IMR-90 (cell line): ENCODE results near the gene NXN. TPM values are rescaled to one million over a fixed set of nuclear protein-coding genes. Genes with fewer than 3 reads are reported as not detected.

ENCODE experiments used
- ATAC-seq: fragments of 200-7000 bp; cut with Tn5 transposase; 2 replicates; pipeline ENCODE4 v1.9.1; 2020; ENCODE audit warnings: low read depth, mild to moderate bottlenecking, moderate library complexity
- BruUV-seq: library from RNA; stranded (reverse); fragments of 400-500 nt; replicated peaks from 2 replicates; lab custom pipeline; 2021; lab: Mats Ljungman, UMichigan
- CTCF ChIA-PET: fragments of 300-600 bp; formaldehyde crosslinking; extraction: SDS; loops from one replicate; lab custom pipeline; 2021; ENCODE audit warnings: antibody characterized with exemption; lab: Yijun Ruan, JAX
- POLR2A ChIA-PET: fragments of 300-600 bp; sonication (Branson Sonifier 250); formaldehyde crosslinking; loops from one replicate; lab custom pipeline; 2022; ENCODE audit warnings: antibody characterized with exemption; ENCODE audit not compliant: unreplicated experiment; lab: Charles Lee
- DNase-seq: peaks from one replicate; pipeline ENCODE4 v3.0.0; 2013
- H2AFZ ChIP-seq: replicated peaks from 2 replicates; pipeline ENCODE3; 2013; ENCODE audit warnings: low read length, mild to moderate bottlenecking; ENCODE audit not compliant: poor library complexity
- H2AK5ac ChIP-seq: 2 replicates; pipeline ENCODE4 v1.6.1; 2013; ENCODE audit warnings: low read depth, low read length, inconsistent platforms
- H2AK9ac ChIP-seq: replicated peaks from 2 replicates; pipeline ENCODE3; 2013; ENCODE audit warnings: mild to moderate bottlenecking, low read depth, low read length, moderate library complexity; ENCODE audit not compliant: poor library complexity
- H2BK120ac ChIP-seq: 2 replicates; pipeline ENCODE4 v1.6.1; 2013; ENCODE audit warnings: low read depth, low read length, inconsistent platforms
- H2BK15ac ChIP-seq: 3 replicates; pipeline ENCODE4 v1.6.1; 2013; ENCODE audit warnings: low read depth, low read length, inconsistent platforms
- H2BK20ac ChIP-seq: 2 replicates; pipeline ENCODE4 v1.6.1; 2013; ENCODE audit warnings: low read depth, mild to moderate bottlenecking, inconsistent platforms, low read length, moderate library complexity
- H2BK5ac ChIP-seq: 2 replicates; pipeline ENCODE4 v1.6.1; 2013; ENCODE audit warnings: mild to moderate bottlenecking, low read depth, low read length, inconsistent platforms; ENCODE audit not compliant: poor library complexity, severe bottlenecking
- H3K14ac ChIP-seq: replicated peaks from 2 replicates; pipeline ENCODE4 v1.6.1; 2013; ENCODE audit warnings: low read depth, low read length, inconsistent platforms
- H3K18ac ChIP-seq: 2 replicates; pipeline ENCODE4 v1.6.1; 2013; ENCODE audit warnings: low read depth, low read length, control low read depth
- H3K23ac ChIP-seq: 2 replicates; pipeline ENCODE4 v1.6.1; 2013; ENCODE audit warnings: low read depth, low read length, inconsistent platforms
- H3K27ac ChIP-seq: 2 replicates; pipeline ENCODE4 v1.5.1; 2013; ENCODE audit warnings: mild to moderate bottlenecking, control low read depth, low read length; ENCODE audit not compliant: insufficient read depth
- H3K27me3 ChIP-seq: 2 replicates; pipeline ENCODE4 v1.6.1; 2013; ENCODE audit warnings: low read length; ENCODE audit not compliant: control insufficient read depth, insufficient read depth
- H3K36me3 ChIP-seq: 2 replicates; pipeline ENCODE4 v1.6.1; 2013; ENCODE audit warnings: low read length, mixed read lengths; ENCODE audit not compliant: control insufficient read depth, insufficient read depth
- H3K4ac ChIP-seq: 2 replicates; pipeline ENCODE4 v1.6.1; 2013; ENCODE audit warnings: low read depth, low read length, inconsistent platforms
- H3K4me1 ChIP-seq: 2 replicates; pipeline ENCODE4 v1.6.1; 2013; ENCODE audit warnings: low read length, mixed read lengths; ENCODE audit not compliant: control insufficient read depth, insufficient read depth
- H3K4me2 ChIP-seq: 2 replicates; pipeline ENCODE4 v1.6.1; 2013; ENCODE audit warnings: low read depth, mild to moderate bottlenecking, control low read depth, low read length, moderate library complexity
- H3K4me3 ChIP-seq: 2 replicates; pipeline ENCODE4 v1.5.1; 2013; ENCODE audit warnings: low read depth, mild to moderate bottlenecking, control low read depth, low read length, moderate library complexity; ENCODE audit not compliant: insufficient read depth
- H3K56ac ChIP-seq: 2 replicates; pipeline ENCODE4 v1.6.1; 2013; ENCODE audit warnings: low read length, inconsistent platforms; ENCODE audit not compliant: insufficient read depth; ENCODE audit errors: extremely low read depth
- H3K79me1 ChIP-seq, 2 experiments: 2 replicates each; pipeline ENCODE4 v1.6.1; 2013; ENCODE audit warnings: low read length in 2 of 2, inconsistent platforms in 1 of 2, low read depth in 1 of 2
- H3K9ac ChIP-seq: 2 replicates; pipeline ENCODE4 v1.6.1; 2013; ENCODE audit warnings: low read depth, low read length, control low read depth
- H3K9me1 ChIP-seq: 2 replicates; pipeline ENCODE4 v1.6.1; 2013; ENCODE audit warnings: low read length, inconsistent platforms; ENCODE audit not compliant: insufficient read depth
- H3K9me3 ChIP-seq: 2 replicates; pipeline ENCODE4 v1.6.1; 2013; ENCODE audit warnings: low read length; ENCODE audit not compliant: control insufficient read depth, insufficient read depth
- H4K20me1 ChIP-seq: 2 replicates; pipeline ENCODE4 v1.6.1; 2013; ENCODE audit warnings: low read length, inconsistent platforms; ENCODE audit not compliant: insufficient read depth
- H4K5ac ChIP-seq: 2 replicates; pipeline ENCODE4 v1.6.1; 2013; ENCODE audit warnings: mild to moderate bottlenecking, low read depth, low read length, control low read depth
- H4K8ac ChIP-seq, 2 experiments: 2 replicates each; pipeline ENCODE4 v1.6.1; 2013; ENCODE audit warnings: low read depth in 2 of 2, low read length in 2 of 2, control low read depth in 1 of 2, inconsistent platforms in 1 of 2
- H4K91ac ChIP-seq: 2 replicates; pipeline ENCODE4 v1.6.1; 2013; ENCODE audit warnings: low read depth, low read length, inconsistent platforms; ENCODE audit not compliant: insufficient read depth
- BHLHE40 ChIP-seq: fragments of 150-350 bp; IDR thresholded peaks from 2 replicates; pipeline ENCODE4 v1.6.1; 2016; ENCODE audit warnings: mild to moderate bottlenecking, low read depth, low read length
- CEBPB ChIP-seq: IDR thresholded peaks from 2 replicates; pipeline ENCODE4 v1.6.1; 2012; ENCODE audit warnings: low read depth, low read length, improper control_type of control experiment
- CHD1 ChIP-seq: IDR thresholded peaks from 2 replicates; pipeline ENCODE4 v1.6.1; 2012; ENCODE audit warnings: low read depth, low read length, improper control_type of control experiment
- CTCF ChIP-seq: conservative IDR thresholded peaks from 2 replicates; pipeline ENCODE4 v1.5.1; 2012; ENCODE audit warnings: mild to moderate bottlenecking, low read depth, low read length, improper control_type of control experiment
- FOS ChIP-seq: fragments of 150-350 bp; IDR thresholded peaks from 2 replicates; pipeline ENCODE4 v1.6.1; 2016; ENCODE audit warnings: low read depth, low read length
- MAFK ChIP-seq: IDR thresholded peaks from 2 replicates; pipeline ENCODE4 v1.6.1; 2012; ENCODE audit warnings: low read depth, low read length, improper control_type of control experiment
- MAZ ChIP-seq: IDR thresholded peaks from 2 replicates; pipeline ENCODE4 v1.6.1; 2012; ENCODE audit warnings: low read depth, mild to moderate bottlenecking, low read length, improper control_type of control experiment, moderate library complexity, borderline replicate concordance
- MXI1 ChIP-seq: IDR thresholded peaks from 2 replicates; pipeline ENCODE4 v1.6.1; 2012; ENCODE audit warnings: low read depth, mild to moderate bottlenecking, low read length, moderate library complexity, borderline replicate concordance
- NFE2L2 ChIP-seq: fragments of 150-350 bp; IDR thresholded peaks from 2 replicates; pipeline ENCODE4 v1.6.1; 2016; ENCODE audit warnings: low read depth, mild to moderate bottlenecking, low read length
- POLR2A ChIP-seq: IDR thresholded peaks from 2 replicates; pipeline ENCODE4 v1.6.1; 2012; ENCODE audit warnings: mild to moderate bottlenecking, low read depth, low read length
- RAD21 ChIP-seq: IDR thresholded peaks from 2 replicates; pipeline ENCODE4 v1.6.1; 2012; ENCODE audit warnings: low read length, improper control_type of control experiment
- RCOR1 ChIP-seq: IDR thresholded peaks from 2 replicates; pipeline ENCODE4 v1.6.1; 2012; ENCODE audit warnings: mild to moderate bottlenecking, low read length, improper control_type of control experiment; ENCODE audit not compliant: insufficient replicate concordance
- RFX5 ChIP-seq: IDR thresholded peaks from 2 replicates; pipeline ENCODE4 v1.8.0; 2012; ENCODE audit warnings: low read depth, mild to moderate bottlenecking, low read length, moderate library complexity
- SMC3 ChIP-seq: fragments of 150-350 bp; IDR thresholded peaks from 2 replicates; pipeline ENCODE4 v1.6.1; 2016; ENCODE audit warnings: low read depth, mild to moderate bottlenecking, antibody characterized with exemption, low read length, moderate library complexity
- USF2 ChIP-seq: fragments of 150-350 bp; IDR thresholded peaks from 2 replicates; pipeline ENCODE4 v1.6.1; 2017; ENCODE audit warnings: mild to moderate bottlenecking, antibody characterized with exemption, low read length, low read depth
- WGBS, 2 experiments: methylation state at CpG; one replicate each; pipeline versions ENCODE4 v1.1.5 to v1.1.7; 2013; ENCODE audit warnings: missing lambda C conversion rate in 2 of 2; ENCODE audit not compliant: insufficient read length in 1 of 2; ENCODE audit errors: extremely low coverage in 2 of 2; 5-methylcytosine and 5-hydroxymethylcytosine counted together
- dilution Hi-C: fragments of 300-500 bp; cut with HindIII; formaldehyde crosslinking; loops from one replicate; pipeline ENCODE4 v1.14.3; 2018; ENCODE audit warnings: low sequenced_read_pairs; ENCODE audit not compliant: unreplicated experiment
- in situ Hi-C: fragments of 300-500 bp; cut with MboI; formaldehyde crosslinking; loops from 3 replicates; pipeline ENCODE4 v1.14.3; 2019; ENCODE audit warnings: low sequenced_read_pairs, inconsistent platforms, mixed read lengths
- intact Hi-C: fragments of 100-400 bp; cut with micrococcal nuclease; formaldehyde crosslinking; loops from 2 replicates; pipeline ENCODE4 v1.10.0; 2022
- polyA plus RNA-seq, 3 experiments: library from polyadenylated mRNA; depleted of rRNA; stranded (reverse); fragments of >200 nt; gene quantifications; 2 replicates each; pipeline ENCODE4 v1.2.3, GENCODE V29; 2012; ENCODE audit warnings: low replicate concordance in 1 of 3
- total RNA-seq: library from RNA; depleted of rRNA; stranded (reverse); fragments of >200 nt; gene quantifications from 2 replicates; pipeline ENCODE4 v1.2.3, GENCODE V29; 2012
- TF ChIP-seq, protein P1 (sequence below): fragments of 150-350 bp; IDR thresholded peaks from 2 replicates; pipeline ENCODE4 v1.6.1; 2016; ENCODE audit warnings: low read depth, mild to moderate bottlenecking, low read length, moderate library complexity, borderline replicate concordance

The NXN gene
- total and polyA plus RNA-seq, 2 of the 4 experiments (the other 2 are of a cell fraction): 52.5 to 116 TPM

GRCh38 chr17:969811-970355, 9.7 kb downstream of the NXN start:
- intact Hi-C loops: no loop called here

More at GRCh38 chr17:969811-970355, 9.7 kb downstream of the NXN start:
- no TSS peak for BruUV-seq
- Histone ChIP-seq H2AK9ac (no peak overlapping the region), H2AFZ (no peak overlapping the region), H2AK5ac (peak overlapping the region; percentile 53; the same call in 1 of the 2 replicates), H3K4me1 (peaks cover 18% of the 10 kb centered on the region), H3K4me2 (peak overlapping the region; percentile 52), H2BK20ac (no peak overlapping the region), H4K91ac (no peak overlapping the region), H3K79me1 (peaks cover 41 to 84% of the 10 kb centered on the region in 2 experiments), H2BK15ac (no peak overlapping the region), H3K23ac (peak overlapping the region; percentile 69; the same call in 1 of the 2 replicates), H3K4ac (peak overlapping the region; percentile 46; the same call in 1 of the 2 replicates), H4K8ac (no peak overlapping the region), H2BK120ac (no peak overlapping the region), H3K56ac (no peak overlapping the region), H4K20me1 (peaks cover 90% of the 10 kb centered on the region), H3K9me3 (no peaks in the 10 kb centered on the region; the same call in 1 of the 2 replicates), H3K27me3 (no peaks in the 10 kb centered on the region), H3K36me3 (peaks cover 15% of the 10 kb centered on the region), H4K5ac (no peak overlapping the region; the same call in 1 of the 2 replicates), H3K4me3 (no peak overlapping the region), H3K14ac (peak overlapping the region; percentile 59; the same call in 1 of the 2 replicates), H3K9me1 (peaks cover 15% of the 10 kb centered on the region), H2BK5ac (no peak overlapping the region), H3K9ac (no peak overlapping the region), H3K27ac (no peak overlapping the region), H3K18ac (no peak overlapping the region)
- ATAC-seq: no peak
- ChIA-PET CTCF (no interaction called here), POLR2A (no interaction called here)
- TF ChIP-seq MAFK: no peak
- no peak for TF ChIP-seq RCOR1
- no peak for TF ChIP-seq NFE2L2
- no peak for TF ChIP-seq RFX5
- no peak for TF ChIP-seq SMC3
- no peak for TF ChIP-seq MAZ
- no peak for TF ChIP-seq CHD1
- TF ChIP-seq BHLHE40: no peak
- TF ChIP-seq CTCF: no peak
- TF ChIP-seq POLR2A: no peak
- TF ChIP-seq FOS: no peak
- TF ChIP-seq MXI1: no peak
- TF ChIP-seq, protein P1, sequence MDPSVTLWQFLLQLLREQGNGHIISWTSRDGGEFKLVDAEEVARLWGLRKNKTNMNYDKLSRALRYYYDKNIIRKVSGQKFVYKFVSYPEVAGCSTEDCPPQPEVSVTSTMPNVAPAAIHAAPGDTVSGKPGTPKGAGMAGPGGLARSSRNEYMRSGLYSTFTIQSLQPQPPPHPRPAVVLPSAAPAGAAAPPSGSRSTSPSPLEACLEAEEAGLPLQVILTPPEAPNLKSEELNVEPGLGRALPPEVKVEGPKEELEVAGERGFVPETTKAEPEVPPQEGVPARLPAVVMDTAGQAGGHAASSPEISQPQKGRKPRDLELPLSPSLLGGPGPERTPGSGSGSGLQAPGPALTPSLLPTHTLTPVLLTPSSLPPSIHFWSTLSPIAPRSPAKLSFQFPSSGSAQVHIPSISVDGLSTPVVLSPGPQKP: no peak
- TF ChIP-seq USF2: no peak
- TF ChIP-seq RAD21: no peak
- TF ChIP-seq CEBPB: no peak
- in situ Hi-C loops (no loop called here), dilution Hi-C loops (no loop called here)
- DNase-seq: no peak
- 38% methylated on average over 9 of the region's 18 CpGs; no CpG with 5 or more reads in 1 of the 2 experiments for WGBS, 2 experiments
